NCI-H774 (cell line): ENCODE results near the gene GID8.
A peak's percentile ranks its signal among the peaks of the same experiment; 100 is the strongest.

ENCODE experiments used
- DNase-seq: peaks from one replicate; lab custom pipeline; 2025; lab: John Stamatoyannopoulos, UW

GID8 gene

DNA sequence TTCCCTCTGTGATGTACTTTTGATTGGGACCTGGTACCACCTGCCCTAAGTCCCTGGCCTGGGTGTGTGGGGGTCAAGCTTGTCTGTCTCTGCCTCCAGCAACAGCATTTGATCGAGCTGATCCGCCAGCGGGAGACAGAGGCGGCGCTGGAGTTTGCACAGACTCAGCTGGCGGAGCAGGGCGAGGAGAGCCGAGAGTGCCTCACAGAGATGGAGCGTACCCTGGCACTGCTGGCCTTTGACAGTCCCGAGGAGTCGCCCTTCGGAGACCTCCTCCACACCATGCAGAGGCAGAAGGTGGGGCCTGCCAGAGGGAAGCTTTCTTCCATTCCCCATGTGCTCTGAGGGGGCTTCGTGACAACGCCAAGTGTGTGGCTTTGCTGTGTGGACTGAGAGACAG, 5.4 kb downstream of the GID8 start:
- no peak for DNase-seq

GRCh38 chr20:62944184-62944583, 6.2 kb downstream of the GID8 start:
- DNase-seq = no peak

DNA sequence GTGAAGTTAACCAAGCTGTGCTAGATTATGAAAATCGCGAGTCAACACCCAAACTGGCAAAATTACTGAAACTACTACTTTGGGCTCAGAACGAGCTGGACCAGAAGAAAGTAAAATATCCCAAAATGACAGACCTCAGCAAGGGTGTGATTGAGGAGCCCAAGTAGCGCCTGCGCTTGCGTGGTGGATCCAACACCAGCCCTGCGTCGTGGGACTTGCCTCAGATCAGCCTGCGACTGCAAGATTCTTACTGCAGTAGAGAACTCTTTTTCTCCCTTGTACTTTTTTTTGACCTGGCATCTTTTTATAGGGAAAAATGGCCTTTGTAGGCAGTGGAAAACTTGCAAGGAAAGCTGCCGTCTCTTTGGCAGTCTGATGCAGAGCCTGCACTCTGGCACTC, 6.8 kb downstream of the GID8 start:
- DNase-seq = no peak

GRCh38 chr20:62945771-62946339, 7.9 kb downstream of the GID8 start:
- no peak for DNase-seq

DNA sequence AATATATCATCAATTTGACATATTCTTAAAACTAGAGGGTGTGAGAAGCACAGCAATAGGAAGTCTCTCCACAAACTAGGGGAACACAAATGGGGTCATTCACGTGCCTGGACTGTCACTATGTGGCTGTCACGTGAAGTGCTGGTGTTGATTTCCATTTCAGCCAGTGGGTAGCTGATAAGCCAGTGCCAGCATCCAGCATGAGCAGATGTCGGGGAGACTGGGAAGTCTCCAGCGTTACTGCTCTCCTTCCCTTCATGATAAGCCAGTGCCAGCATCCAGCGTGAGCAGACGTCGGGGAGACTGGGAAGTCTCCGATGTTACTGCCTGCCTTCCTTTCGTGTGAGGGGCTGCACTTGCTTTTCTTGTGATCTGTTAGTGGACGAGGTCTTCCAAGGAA, 9.0 kb downstream of the GID8 start:
- DNase-seq = no peak

DNA sequence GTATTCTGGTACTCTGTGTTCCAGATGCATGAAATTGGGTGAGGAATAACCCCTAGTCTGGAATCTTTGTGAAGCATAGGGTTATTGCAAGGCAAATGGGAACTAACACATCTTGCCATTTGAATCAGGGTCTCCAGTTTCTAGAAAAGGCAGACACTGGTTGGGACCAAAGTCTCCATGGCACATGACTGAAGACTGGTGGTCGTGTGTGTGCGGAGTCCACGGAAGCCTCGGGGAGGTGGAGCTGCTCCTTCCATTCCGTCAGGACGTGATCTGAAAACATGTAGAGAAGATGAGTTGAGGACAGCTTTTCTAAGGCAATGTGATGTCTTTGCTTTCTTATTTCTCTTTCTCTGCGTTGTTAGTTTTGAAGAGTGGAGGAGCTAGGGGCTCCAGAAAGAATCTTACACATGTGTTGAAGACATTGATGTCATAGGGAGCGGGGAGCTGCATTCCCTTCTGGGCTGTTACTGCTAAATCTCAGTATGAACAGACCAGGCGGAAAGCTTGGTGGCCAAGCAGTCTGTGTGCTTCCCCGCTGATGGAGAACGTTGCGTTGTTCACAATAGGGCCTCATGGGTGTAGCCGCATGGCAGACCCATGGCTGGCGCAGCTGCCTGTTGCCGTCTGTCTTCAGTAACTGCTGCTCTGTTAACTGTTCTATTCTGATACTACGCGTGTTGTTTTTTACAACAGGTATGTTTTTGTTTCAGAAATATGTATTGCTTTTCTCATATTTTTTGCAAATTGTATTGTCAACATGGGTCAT, 9.8 kb downstream of the GID8 start:
- DNase-seq = no peak

- DNase-seq = no peak
These were observed 11.3 kb downstream of the GID8 start for GRCh38 chr20:62949153-62949821.

DNA sequence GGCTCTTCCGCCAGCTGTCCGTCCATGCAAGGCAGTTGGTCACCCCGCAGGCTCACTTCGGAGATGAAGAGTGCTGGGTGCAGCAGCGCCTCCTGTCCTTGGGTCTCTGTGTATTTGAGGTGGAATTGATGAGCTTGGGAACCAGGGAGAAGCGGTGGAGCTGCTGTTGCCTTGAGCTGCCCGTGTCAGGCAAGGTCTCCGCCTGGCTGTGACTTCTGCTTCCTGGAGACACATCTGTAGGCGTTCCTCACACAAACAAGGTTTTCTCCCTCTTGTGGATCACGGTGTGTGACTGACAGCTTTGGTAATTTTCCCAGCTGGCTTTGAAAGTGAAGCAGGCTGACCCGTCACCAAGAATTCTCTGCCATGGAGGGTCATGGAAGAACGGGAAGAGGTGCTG, 12.0 kb downstream of the GID8 start:
- no peak for DNase-seq

GRCh38 chr20:62950741-62951140, 12.8 kb downstream of the GID8 start:
- no peak for DNase-seq

- no peak for DNase-seq
These were observed 13.4 kb downstream of the GID8 start for GRCh38 chr20:62951143-62951895.

- no peak for DNase-seq
These were observed 14.0 kb downstream of the GID8 start for GRCh38 chr20:62951896-62952372.

GRCh38 chr20:62952373-62952967, 14.5 kb downstream of the GID8 start, which contains the start of gene SLC17A9:
SLC17A9 (plus strand) TSS chr20:62952709; CDS start chr20:62952831, 122 bp downstream.
- DNase-seq = no peak

DNA sequence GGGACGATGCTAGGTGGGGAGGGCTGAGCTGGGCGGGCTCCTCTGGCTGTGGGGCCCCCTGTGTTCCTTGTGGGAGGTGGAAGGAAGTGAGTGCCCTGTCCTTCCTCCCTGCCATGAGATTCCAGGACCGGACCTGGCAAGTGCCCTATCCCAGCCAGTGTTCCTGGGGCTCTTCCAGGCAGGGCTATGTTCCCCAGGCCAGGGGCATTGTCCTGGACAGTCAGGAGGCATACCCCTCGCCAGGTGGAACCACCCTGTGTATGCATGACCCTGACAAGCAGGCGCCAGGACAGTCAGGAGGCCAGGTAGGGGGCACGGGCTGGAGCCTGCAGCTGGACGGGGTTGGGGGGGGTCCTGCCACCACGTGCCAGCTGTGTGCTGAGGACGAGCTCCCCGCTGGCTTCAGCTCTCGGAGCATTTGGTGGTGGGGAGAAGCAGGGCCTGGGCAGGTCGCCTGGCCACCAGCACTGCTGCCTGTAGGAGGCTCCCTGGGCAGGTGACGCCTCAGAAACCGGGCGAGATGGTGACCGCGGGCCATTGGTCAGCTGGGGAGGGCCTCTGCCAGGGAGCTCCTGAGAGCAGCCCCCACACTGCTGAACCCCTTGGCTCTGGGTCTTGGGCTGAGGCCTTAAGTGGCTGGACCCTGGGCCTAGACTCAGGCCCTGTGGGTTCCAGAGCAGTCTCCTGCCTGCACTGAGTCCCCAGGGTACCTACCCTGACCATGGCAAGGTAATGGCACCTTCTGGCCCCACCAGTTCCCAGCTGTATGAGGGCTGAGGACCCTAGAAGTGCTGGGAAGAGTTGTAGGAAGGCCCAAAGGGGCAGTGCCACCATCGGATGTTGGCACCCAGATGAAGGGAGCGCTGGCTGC, 15.3 kb downstream of the GID8 start:
- DNase-seq = no peak

- DNase-seq = peak; percentile 67
These were observed 16.1 kb downstream of the GID8 start for GRCh38 chr20:62953839-62954703.

DNA sequence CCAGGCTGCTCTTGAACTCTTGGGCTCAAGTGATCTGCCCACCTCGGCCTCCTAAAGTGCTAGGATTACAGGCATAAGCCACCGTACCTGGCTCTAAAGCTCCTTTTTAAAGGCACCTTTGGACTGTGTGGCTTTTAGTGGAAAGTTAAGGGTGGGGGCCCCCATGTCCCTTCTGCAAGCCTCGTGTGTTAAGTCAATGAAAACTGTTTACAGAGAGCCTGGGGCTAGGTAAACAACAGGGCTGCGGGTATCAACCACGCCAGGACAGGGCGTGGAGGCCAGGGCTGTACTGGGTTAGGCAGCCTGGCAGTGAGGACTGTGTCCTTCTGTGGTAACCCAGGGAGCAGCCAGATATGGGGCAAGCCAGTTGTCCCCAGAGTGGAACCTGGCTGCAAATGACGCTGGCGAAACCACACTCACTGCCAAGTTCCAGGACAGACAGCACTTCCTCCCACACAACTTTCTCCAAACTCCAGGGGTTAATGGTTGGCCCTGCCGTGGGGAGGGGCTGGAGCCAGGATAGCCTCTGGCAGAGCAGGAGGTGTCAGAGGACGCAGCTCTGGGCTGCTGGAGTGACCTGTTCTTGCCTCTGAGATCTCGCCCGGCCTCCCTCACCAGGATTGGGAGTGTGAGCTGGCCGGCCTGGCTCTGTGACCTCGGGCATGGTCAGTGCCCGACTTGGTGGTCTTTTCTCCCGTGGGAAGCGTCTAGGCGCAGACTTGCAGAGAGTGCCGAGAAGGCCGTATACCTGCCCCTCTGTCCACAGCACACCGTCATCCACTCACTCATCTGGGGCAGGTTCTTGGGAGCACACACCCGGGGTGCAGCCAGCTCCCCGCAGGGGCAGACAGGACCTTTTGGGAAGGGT, 17.8 kb downstream of the GID8 start:
- DNase-seq = no peak

GRCh38 chr20:62956387-62957135, 18.6 kb downstream of the GID8 start:
- no peak for DNase-seq

- DNase-seq = no peak
These were observed 19.5 kb downstream of the GID8 start for GRCh38 chr20:62957136-62958117.
